Left ventricle myocardium inferior (tissue), 1 donor: ENCODE measurements around the gene KMT2A. TPM values are rescaled to one million over a fixed set of nuclear protein-coding genes. Genes with fewer than 3 reads are reported as not detected.
A peak's percentile ranks its signal among the peaks of the same experiment; 100 is the strongest.
"Not testable (repeated sequence)": the region's sequence is repeated elsewhere in the genome, so short reads cannot be mapped to it uniquely, and the experiment has no call there.

ENCODE experiments used
- DNase-seq: peaks from one replicate; pipeline ENCODE4 v3.0.0-alpha.2; 2020
- H3K27ac ChIP-seq: fragments of 200-600 bp; replicated peaks from 2 replicates; pipeline ENCODE4 v1.8.0; 2021
- H3K27me3 ChIP-seq: fragments of 200-600 bp; 2 replicates; pipeline ENCODE4 v1.8.0; 2021; ENCODE audit warnings: low read depth
- H3K36me3 ChIP-seq: fragments of 200-600 bp; 2 replicates; pipeline ENCODE4 v1.8.0; 2021
- H3K4me1 ChIP-seq: fragments of 200-600 bp; 2 replicates; pipeline ENCODE4 v1.8.0; 2021
- H3K4me3 ChIP-seq: fragments of 200-600 bp; 2 replicates; pipeline ENCODE4 v1.8.0; 2021; ENCODE audit warnings: mild to moderate bottlenecking, moderate library complexity
- H3K9me3 ChIP-seq: fragments of 200-600 bp; replicated peaks from 2 replicates; pipeline ENCODE4 v1.8.0; 2021
- CTCF ChIP-seq: fragments of 200-600 bp; IDR thresholded peaks from 2 replicates; pipeline ENCODE4 v1.8.0; 2021; ENCODE audit warnings: antibody characterized with exemption, mild to moderate bottlenecking, borderline replicate concordance
- intact Hi-C: fragments of 100-400 bp; cut with micrococcal nuclease; formaldehyde crosslinking; loops from one replicate; pipeline ENCODE4 v1.11.0; 2022
- total RNA-seq: library from RNA; stranded (reverse); fragmentation: NEBNext Ultra II Directional; extraction: Animal tissue kit (Norgen Biotek cat#: 25700); gene quantifications from one replicate; pipeline ENCODE4 v1.2.1, GENCODE V29; 2021
- donor health status: DM: no; HTN: yes; CAD: no; lungs with severe emphysema.

KMT2A gene
- total RNA-seq, 1 donor from 2014 or later: 21.0 TPM

- no peak for DNase-seq
- Histone ChIP-seq H3K9me3 (no peaks in the 10 kb centered on the region), H3K36me3 (no peaks in the 10 kb centered on the region), H3K4me3 (no peak overlapping the region), H3K27ac (no peak overlapping the region), H3K4me1 (peaks cover 30% of the 10 kb centered on the region), H3K27me3 (no peaks in the 10 kb centered on the region)
- no peak for TF ChIP-seq CTCF
- intact Hi-C loops: no loop called here
Observed at GRCh38 chr11:118450451-118450850, 14.2 kb downstream of the KMT2A start.

DNA sequence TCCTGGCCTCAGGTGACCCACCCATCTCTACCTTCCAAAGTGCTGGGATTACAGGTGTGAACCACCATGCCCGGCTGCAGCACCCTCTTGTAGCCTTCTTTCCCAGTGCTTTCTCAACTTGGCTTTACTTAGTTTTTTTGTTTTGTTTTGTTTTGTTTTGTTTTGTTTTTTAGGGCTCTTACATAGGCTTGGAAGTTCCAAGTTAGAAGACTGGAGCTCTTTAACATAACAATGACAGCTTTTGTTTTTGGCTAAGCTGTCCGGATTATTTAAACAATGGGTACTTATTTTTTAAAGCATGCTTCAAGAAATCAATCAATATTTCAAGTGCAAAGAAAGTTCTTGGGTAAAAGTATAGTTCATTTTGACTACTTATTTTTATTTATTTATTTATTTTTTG is 25.9 kb downstream of the KMT2A start:
- Histone ChIP-seq H3K36me3 (no peaks in the 10 kb centered on the region), H3K27ac (no peak overlapping the region), H3K9me3 (no peaks in the 10 kb centered on the region), H3K4me3 (no peak overlapping the region), H3K27me3 (no peaks in the 10 kb centered on the region), H3K4me1 (peaks cover 22% of the 10 kb centered on the region)
- no peak for DNase-seq
- intact Hi-C loops: no loop called here
- no peak for TF ChIP-seq CTCF

- H3K27me3 ChIP-seq, H3K9me3 ChIP-seq, H3K4me1 ChIP-seq, H3K4me3 ChIP-seq, DNase-seq, intact Hi-C loops, H3K27ac ChIP-seq: not testable (repeated sequence)
- peaks cover 16% of the 10 kb centered on the region for H3K36me3 ChIP-seq
Observed at GRCh38 chr11:118468968-118469367, 32.7 kb downstream of the KMT2A start.

GRCh38 chr11:118471030-118471429 is 34.7 kb downstream of the KMT2A start:
- TF ChIP-seq CTCF: no peak
- Histone ChIP-seq H3K27ac (no peak overlapping the region), H3K36me3 (peaks cover 16% of the 10 kb centered on the region), H3K4me3 (no peak overlapping the region), H3K9me3 (no peaks in the 10 kb centered on the region), H3K4me1 (peaks cover 11% of the 10 kb centered on the region), H3K27me3 (no peaks in the 10 kb centered on the region)
- intact Hi-C loops: no loop called here
- no peak for DNase-seq

GRCh38 chr11:118473537-118473936 is 37.2 kb downstream of the KMT2A start:
- H3K9me3 ChIP-seq: no peaks in the 10 kb centered on the region
- peak overlapping the region; percentile 14 for H3K27ac ChIP-seq
- no peak for DNase-seq
- H3K4me1 ChIP-seq: peaks cover 11% of the 10 kb centered on the region
- TF ChIP-seq CTCF: no peak
- peaks cover 40% of the 10 kb centered on the region for H3K36me3 ChIP-seq
- H3K27me3 ChIP-seq: no peaks in the 10 kb centered on the region
- H3K4me3 ChIP-seq: no peak overlapping the region
- intact Hi-C loops: no loop called here

- Histone ChIP-seq H3K4me1 (peaks cover 9% of the 10 kb centered on the region), H3K4me3 (no peak overlapping the region), H3K36me3 (peaks cover 71% of the 10 kb centered on the region), H3K27me3 (no peaks in the 10 kb centered on the region), H3K27ac (no peak overlapping the region), H3K9me3 (no peaks in the 10 kb centered on the region)
- no peak for TF ChIP-seq CTCF
- intact Hi-C loops: no loop called here
- DNase-seq: no peak
Observed at GRCh38 chr11:118476676-118477075, 40.4 kb downstream of the KMT2A start.

DNA sequence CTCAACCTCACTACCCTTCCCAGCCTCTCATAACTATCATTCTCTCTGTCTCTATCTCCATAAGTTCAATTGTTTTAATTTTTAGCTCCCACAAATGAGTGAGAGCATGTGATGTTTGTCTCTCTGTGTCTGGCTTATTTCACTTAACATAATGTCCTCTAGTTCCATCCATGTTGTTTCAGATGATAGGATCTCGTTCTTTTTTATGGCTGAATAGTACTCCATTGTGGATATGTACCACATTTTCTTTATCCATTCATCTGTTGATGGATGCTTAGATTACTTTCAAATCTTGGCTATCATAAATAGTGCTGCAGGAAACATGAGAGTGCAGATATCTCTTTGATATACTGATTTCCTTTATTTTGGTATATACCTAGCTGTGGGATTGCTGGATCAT is 44.9 kb downstream of the KMT2A start:
- peaks cover 100% of the 10 kb centered on the region for H3K36me3 ChIP-seq
- H3K4me1 ChIP-seq, DNase-seq, H3K9me3 ChIP-seq, intact Hi-C loops, H3K27ac ChIP-seq, H3K27me3 ChIP-seq, H3K4me3 ChIP-seq: not testable (repeated sequence)
